Measurements from ENCODE around the gene TMEM63C.
"Not testable (repeated sequence)": the region's sequence is repeated elsewhere in the genome, so short reads cannot be mapped to it uniquely, and the experiment has no call there.

Gene TMEM63C

DNA sequence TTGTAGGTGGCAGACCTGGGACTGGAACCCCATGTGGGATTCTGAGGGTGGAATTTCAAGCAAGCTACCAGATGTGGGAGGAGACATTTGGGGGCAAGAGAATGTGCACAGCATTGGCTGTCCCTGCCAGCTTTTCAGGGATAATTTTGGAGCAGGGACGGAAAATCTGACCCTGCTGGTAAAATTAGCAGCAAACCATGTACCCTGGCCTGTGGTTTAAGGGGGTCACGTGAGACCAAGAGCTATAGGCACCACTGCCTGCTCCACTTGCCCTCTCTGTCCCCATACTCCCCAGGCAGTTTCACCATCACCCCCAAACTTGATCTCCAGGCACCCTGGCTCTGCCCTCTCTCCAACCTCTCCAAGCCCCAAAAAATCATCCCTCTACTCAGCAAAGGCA, 26.5 kb upstream of the TMEM63C start:
- no peak for DNase-seq

DNA sequence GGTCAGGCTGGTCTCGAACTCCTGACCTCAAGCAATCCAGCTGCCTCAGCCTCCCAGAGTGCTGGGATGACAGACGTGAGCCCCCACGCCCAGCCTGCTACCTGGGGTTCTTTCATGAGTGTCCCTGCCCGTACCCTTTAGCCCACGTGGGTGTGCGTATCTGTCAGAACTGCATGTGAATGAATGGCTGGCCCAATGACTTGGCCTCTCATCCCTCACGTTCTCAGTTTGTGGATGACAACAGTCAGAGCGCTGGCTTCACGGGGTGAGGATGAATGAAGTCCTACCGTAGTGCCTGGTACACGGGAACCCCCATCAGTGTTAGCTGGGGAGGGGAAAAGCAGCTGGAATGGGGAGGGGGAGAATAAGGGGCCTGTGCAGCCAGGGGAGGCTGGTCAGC, 23.9 kb upstream of the TMEM63C start:
- no peak for DNase-seq

DNA sequence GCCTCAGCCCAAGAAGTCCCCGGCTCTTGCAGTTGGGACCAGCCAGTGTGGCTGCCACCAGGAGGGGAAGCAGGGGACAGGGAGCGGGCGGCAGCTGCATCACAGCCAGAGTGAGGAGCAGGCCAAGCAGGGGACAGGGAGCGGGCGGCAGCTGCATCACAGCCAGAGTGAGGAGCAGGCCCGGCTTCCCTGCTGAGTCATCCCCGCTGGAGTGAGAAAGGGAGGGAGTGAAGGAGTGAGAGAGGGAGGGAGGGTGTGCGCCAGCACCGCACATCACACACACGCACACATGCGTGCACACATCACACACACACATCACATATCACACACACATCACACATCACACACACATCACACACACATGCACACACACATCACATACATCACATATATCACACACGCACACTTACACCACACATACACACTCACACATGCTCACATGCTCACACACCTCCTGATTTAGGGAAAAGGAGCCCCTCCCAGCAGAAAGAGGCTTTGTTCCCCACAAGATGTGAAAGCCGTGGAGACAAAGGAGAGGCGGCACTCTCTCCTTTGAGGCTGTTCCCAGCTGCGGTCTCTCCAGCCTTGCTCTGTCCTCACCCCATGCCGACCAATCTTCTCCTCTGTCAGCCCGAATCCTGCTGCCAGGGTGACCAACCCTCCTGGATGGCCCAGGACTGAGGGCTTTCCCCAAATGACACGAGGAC, 23.3 kb upstream of the TMEM63C start:
- DNase-seq, result peak; percentile 75

DNA sequence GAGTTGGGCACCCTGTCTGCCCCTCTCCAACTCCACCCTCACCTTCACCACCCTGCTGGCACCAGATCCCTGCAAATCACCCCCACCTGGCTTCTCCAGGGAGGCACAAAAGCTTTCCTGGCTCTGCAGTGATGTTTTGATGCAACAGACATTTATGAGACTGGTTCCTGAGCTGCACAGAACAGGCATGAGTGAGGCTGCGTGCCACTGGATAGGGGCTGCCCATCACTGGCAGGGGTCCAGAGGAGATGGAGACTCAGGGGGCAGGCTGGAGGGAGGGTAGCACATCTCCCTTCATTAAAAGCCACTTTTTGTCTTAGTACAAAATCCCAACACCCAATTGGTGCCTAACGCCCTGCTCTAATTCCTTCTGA, 22.7 kb upstream of the TMEM63C start:
- DNase-seq, result no peak

DNA sequence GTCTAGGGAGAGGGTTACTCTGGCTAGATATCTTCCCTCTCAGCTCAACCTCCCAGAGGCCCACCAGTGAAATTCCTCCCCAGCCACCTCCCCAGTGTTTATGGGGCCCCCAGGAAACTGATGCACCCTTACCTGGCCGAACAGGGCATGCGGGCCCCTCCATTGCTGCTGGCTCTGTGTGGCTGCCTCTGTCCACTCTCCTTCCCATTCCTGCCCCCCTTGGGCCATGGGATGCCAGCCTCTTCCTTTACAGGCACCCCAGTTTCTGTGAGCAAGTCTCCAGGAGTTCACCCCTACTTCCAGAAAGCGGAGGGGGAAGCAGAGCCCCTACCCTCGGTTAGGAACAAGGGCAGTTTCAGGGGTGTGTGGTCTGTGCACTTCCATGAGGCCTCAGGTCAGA, 20.6 kb upstream of the TMEM63C start:
- DNase-seq, result no peak

DNA sequence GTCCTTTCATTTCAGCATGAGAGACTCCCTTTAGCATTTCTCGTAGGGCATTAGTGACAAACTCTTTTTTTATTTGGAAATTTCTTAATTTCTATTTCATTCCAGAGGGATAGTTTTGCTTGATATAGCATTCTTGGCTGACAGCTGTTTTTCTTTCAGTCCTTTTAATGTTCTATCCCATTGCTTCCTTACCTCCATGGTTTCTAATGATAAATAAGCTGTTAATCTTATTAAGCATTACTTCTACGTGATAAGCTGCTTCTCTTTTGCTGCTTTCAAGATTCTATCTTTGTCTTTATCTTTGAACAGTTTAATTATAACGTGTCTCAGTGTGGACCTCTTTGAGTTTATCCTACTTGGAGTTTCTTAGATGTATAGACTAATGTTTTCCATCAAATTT, 11.6 kb upstream of the TMEM63C start:
- DNase-seq, result no peak

DNA sequence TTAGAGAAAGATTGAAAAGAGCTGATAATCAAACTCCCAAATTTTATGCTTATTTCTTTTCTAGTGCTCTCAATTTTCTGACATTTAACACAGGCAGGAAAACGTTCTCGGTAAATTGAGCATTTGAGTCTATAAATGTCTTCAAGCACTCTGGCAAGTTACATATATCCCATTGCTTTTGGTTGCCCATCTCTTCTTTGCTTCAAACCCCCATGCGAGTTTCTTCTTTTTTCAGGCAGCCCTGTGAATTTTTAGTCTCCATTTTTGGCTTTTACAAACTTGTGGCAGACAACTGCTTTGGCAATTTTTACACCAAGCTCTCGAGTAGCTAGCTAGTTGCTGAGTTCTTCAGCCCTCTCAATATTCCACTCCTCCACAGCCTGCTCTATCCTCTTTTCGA, 8.7 kb upstream of the TMEM63C start:
- DNase-seq, result no peak

DNA sequence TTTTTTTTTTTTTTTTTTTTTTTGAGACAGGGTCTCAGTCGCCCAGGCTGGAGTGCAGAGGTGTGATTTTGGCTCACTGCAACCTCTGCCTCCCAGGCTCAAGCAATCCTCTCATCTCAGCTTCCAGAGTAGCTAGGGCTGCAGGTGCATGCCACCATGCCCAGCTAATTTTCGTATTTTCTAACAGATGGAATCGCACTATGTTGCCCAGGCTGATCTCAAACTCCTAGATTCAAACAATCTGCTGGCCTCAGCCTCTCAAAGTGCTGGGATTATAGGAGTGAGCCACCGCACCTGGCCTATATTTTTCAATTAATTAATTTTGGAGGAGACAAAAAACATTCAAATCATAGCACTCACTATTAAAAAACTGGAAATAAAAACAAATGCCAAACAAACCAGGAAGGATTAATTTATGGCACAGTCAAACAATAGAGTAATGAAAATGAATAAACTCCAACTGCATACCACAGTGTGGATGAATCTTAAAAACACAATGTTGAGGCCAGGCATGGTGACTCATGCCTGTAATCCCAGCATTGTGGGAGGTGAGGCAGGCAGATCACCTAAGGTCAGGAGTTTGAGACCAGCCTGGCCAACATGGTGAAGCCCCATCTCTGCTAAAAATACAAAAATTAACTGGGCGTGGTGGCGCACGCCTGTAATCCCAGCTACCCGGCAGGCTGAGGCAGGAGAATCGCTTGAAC, 7.5 kb upstream of the TMEM63C start:
- DNase-seq, result not testable (repeated sequence)

DNA sequence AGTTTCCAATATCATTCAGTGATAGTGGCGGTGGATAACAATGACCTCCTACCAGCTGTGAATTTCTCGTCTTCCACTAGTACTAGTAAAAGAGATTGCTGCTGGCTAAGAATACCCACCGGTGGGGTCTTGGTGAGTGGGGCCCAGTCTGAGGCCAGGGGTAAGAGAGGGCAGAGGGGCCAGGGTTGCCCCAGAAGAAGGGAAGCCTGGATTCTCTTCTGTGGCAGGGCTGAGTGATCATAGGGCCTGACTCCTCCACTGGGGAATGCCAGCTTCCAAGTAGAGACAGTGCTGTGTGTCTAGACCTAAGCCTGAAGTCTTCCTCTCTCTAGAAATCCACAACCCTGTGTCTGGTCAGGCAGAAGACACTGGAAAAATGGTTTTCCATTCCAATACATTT, 5.8 kb upstream of the TMEM63C start:
- DNase-seq, result no peak

DNA sequence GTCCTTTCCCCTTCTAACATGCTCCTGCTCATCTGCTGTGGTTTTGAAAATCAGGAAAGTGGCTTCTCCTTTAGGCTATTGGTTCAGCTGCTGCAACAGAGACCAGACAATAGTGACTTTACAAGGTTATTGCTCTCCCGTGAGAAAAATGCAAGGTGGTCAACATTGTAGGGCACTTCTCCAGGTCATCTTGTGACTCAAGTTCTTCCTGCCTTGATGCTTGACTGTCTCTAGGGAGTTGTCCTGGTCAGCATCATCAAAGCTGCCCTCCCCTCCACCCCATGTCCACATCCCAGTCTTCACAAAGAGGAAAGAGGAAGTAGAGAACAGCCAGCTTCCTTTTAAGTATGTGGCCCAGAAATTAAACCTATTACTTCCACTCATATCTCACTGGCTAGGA, 3.9 kb upstream of the TMEM63C start:
- no peak for DNase-seq

DNA sequence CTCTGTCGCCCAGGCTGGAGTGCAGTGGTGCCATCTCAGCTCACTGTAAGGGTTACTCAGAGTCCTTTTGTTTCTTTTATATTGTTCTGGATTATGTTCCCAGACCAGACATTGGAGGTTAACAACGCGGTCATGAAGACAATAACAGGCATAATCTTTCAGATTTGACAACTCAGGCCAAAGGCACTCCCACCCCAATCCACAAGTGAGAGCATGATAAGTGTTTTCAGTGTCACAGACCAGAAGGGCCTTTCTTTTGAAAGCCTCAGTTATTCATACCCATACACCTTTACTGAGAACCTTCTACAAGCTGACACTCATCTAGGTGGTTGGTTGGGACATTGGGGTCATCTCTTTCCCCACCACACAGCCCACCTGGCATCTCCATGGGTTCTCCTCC, 2.9 kb upstream of the TMEM63C start:
- no peak for DNase-seq

DNA sequence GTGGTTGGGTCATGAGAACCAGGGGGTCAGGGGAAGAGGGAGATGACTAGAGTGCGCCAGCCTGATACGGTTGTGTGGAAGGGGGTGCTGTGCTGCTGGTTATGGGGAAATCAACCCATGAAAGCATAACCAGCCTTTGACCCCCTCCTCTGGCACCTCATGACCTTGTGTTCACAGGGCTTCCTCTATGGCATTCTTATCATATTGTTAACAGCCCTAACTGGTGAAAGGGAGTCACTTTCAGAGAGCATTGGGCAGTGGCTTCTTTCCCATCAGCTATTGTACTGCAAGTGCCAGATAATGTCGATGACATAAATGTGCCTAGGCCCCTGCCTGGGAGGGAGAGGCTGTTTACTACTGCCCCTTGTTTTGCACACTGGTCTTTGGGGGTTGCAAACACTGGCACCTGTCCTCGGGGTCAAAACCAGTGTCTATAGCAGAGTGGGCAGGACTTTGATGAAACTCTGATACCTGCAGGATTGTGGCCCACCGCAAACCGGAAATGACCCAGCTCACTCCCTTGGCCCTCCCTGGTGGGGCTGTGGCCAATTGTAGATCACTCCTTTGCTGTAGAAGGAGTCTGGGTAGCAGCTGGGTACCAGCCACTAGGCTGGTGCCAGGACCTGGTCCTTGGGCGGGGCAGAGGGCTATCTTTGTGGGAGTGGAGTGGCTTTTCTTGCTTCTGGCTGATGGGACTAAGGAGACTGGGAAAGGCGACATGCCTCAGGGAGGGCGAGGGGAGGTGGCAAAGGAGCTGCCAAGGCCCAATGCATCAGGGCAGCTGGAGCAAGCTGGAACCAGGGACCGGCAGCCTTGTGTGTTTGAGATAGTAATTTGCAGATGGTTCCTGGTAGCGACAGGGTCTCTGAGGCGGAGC, 634 bp upstream of the TMEM63C start:
- DNase-seq, result no peak

DNA sequence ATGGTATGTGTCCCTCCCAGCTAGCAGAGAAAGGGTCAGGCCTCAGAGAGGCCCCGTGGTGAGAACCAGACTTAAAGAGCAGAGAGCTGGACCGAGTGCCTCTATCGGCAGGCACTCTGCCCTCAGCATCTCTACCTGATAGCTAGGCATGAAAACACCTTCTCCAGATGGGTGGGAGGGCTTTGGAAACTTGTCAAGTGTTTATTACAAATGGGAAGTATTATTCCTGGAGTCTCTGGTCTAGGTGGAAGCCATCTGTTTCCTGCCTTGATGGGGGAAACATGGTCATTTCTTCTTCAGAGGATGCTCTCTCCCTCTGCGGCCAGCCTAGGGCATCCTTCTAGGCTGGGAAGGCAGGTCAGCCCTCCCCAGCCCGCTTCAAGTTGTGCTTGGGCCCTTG, 2.3 kb downstream of the TMEM63C start:
- no peak for DNase-seq

DNA sequence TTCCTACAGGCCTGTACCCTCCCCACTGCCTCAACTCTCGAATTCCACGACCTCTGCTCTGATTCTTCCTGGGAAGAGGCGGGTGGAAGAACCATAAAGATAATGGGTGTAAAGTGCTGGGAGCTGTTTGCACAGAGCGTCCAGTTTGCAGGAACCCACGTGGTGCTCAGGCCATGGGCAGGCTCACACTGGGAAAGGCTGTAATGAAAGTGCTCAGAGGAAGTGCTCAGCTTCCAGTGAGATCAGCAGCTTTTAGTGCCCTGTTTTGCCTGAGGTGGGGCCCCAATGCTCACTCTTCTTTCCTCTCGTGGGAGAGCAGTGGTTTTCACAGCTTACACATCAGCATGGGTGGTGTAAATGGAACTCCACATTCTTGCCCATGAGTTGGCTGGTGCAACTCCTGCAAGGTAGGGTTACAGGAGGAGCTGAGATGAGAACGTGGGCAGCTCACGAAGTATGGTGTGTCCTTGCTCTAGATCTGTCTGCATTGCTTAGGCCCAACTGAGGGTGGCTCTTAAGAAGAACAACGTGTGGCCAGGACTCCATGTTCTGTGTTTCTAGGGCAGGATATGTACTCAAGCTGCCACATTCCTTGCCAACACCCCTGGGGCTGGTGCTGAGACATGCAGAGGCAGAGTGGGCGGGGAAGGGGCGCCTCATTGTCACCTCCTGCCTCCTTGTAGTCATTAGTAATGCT, 2.9 kb downstream of the TMEM63C start:
- DNase-seq, result no peak

DNA sequence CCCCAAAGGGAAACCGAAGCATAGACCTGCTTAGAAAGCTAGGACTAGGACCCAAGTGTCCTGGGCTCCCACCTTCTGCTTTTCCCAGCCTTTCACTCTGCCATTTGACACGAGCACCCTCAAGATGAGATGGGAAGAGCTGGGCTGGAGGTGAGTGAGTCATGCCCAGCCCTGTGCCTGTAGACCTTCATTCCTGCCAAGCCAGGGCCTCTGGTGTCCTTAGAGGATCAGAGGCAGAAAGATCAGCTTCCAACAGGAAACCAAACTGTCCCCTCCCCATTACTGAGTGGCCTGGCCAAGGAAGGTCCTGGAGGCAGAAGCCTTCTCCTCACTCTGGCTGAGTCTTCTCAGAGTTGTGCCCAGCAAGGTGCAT, 3.5 kb downstream of the TMEM63C start:
- DNase-seq, result no peak

DNA sequence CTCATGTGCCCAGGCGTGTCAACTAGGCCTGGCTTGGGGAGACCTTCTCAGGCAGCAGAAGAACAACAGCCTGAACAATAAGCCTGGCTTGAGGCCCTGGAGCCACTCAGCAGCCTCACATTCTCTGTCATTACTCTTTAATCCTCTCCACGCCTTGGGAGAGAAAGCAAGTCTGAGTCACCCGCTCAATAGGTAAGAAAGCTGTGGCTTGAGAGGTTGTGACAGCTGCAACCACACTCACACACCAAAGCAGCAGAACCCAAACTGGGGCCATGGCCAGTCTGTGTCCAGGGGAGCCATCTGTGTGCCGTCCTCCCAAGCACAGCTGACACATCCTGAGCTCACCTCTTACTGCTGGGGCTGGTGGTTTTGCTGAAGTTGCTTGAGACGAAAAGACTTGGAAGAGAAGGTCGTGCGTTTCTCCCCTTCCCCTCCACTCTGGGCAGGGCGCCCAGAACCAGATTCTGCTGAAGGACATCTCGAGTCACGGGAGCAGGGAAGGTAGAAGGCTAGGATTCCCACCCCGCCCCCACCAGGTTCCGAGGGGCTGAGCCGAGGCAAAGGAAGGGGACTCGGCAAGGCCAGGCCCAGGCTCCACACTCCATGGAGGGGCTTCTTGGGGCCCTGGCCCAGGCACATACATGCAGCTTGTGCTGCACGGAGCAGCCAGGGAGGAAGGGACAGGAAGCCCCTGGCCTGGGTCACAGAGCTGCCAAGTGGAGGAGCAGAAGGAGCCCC, 5.5 kb downstream of the TMEM63C start:
- no peak for DNase-seq

DNA sequence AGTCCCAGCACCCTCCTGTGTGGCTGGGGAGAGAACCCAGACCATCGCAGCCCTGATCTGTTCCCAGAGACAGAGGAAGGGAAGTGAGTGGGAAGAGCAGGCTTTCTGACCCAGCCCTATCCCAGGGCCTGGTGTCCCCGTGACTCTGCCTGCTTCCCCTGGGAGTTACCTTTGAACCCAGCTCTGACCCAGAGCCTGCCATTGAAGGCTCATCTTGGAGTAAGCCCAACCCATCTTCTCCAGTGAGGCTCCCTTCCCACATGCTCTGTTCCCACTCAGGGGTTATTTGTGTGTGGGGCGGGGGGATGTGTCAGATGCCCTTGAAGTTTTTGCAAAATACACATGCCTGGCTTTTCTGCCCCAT, 6.0 kb downstream of the TMEM63C start:
- no peak for DNase-seq

DNA sequence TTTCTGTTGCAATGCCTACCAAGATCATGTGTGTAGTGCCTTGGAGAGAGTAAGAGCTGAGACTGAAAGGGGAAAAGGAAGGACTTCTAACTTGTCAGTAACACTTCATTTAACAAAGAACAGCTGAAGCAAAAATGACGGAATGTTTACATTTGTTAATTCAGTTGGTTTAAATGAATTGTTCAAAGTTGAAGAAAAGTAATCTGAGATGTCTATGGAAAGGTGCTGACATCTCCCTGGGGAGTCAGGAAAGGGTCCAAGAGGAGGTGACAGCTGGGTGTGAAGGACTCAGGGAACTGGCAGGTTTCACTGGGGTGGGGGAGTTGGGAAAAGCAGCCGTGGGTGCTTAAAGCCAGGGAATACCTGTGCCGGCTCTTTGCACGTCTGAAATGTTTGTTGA, 7.9 kb downstream of the TMEM63C start:
- no peak for DNase-seq

DNA sequence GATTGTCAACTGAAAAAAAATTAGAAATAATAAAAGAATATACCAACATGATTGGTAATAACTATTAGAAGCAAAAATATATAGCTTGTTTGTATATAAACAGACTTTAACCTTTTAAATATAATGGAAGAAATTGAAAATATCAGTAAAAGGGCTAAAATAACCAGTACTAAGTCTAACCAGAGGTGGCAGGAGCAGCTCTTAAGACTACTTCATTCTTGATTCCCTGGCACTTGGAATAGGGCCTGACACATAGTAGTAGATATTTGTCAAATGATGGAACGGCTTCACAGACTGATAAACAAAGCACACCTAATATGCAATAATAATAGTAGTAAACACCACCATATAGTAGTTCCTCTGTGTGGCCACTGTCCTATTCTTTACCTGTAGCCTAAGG, 9.4 kb downstream of the TMEM63C start:
- DNase-seq, result no peak

DNA sequence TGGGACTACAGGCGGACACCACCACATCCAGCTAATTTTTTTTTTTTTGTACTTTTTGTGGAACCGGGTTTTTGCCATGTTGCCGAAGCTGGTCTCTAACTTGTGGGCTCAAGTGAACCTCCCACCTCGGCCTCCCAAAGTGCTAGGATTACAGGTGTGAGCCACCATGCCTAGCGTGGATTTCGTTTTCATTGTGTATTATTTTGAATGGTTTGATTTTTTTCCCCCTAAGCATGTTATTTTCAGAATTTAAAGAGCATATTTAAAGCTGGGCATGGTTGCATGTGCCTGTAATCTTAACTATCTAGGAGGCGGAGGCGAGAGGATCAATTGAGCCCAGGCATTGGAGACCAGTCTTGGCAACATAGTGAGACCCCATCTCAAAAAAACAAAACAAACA, 13.1 kb downstream of the TMEM63C start:
- DNase-seq, result no peak

DNA sequence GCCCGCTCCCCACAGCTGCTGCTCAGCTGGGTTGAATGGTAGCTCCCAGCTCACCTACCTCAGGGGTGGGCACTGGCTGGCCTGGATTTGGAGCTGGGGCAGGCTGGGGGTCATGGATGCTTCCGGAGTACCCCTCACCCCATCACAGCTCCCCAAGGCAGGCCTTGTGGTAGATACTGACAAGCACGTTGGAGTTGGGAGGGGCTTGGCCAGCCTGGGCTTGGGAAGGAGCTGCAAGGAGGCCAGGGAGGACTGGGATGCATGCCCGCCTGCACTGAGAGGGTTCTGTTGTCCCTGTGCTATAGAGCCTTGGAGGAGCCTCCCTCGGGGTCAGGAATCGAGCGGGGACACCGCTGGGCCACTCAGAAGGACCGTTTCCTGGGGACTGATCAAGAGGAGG, 14.2 kb downstream of the TMEM63C start:
- DNase-seq, result peak; percentile 50

DNA sequence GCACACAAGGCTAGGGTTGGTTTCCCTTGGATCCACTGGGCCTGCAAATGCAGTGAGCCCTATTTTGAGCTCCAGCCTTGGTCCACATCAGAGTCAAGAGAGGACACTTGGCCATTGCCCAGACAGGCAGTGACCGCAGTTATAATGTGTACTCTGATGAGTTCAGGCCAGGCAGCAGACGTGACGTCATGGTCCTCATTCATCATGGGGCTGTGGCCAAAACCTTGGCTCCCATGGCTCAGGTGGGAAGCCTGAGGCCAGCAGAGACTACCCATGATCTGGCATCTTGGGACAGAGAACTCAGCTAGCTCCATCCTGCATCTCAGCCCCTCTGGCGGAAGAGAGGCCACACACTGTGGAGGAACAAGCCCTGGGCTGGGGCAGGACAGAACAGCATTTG, 16.4 kb downstream of the TMEM63C start:
- no peak for DNase-seq

DNA sequence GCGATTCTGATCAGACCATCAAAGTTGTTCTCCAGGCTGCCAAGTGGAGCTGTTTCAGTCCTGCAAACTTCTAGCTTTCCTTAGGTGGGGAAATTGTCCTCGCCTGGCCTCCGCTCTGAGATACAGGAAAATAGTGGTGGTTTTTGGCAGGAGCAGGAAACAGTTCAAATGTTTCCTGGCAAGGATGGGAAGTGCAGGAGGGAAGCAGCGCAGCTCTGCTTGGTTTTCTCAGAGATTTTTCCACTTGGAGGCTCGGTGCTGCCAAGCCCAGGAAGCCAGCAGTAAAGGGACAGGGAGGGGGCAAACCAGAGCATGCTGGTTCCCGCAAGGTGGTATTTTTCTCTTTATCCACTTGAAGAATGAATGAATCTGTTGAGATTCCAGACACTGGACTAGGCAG, 17.0 kb downstream of the TMEM63C start:
- DNase-seq, result no peak

Data from midbrain (tissue), 1 donor.